ENCODE results near the gene SHOX. TPM values are rescaled to one million over a fixed set of nuclear protein-coding genes. Genes with fewer than 3 reads are reported as not detected.
"Not testable (repeated sequence)": the region's sequence is repeated elsewhere in the genome, so short reads cannot be mapped to it uniquely, and the experiment has no call there.

SHOX gene
- total RNA-seq, 1 experiment from 2014 or later: not detected

DNA sequence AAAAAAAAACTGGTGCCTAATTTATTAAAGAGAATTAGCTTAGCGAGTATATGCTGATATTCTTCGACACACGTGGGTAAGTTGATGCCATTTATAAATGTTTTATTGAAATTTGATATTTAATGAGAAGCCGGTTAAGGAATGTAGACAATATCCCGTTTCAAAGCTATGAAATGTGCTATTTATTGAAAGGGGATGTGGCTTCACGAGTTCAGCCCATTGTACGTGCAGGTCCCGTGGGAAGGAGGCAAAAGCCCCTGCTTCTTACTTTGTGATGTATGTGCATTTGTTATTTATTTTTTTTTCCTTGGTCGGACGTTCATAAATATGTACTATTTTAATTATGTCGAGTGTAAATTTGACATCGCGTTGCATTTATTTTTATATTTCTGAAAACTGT is 20.2 kb downstream of the SHOX start:
- H3K4me1 ChIP-seq (ENCODE audit: control insufficient read depth in 1 of 2, insufficient read depth in 2 of 2, low read length in 2 of 2): no peaks in the 10 kb centered on the region
- no peaks in the 10 kb centered on the region for H3K27me3 ChIP-seq (ENCODE audit: insufficient read depth, low read length)
- intact Hi-C loops (cut with micrococcal nuclease): no loop called here
- H3K9ac ChIP-seq (ENCODE audit: low read length): no peak overlapping the region
- ChIA-PET CTCF (no interaction called here), RAD21 (ENCODE audit: low non-redundant PET in 1 of 2, low total read pairs in 2 of 2, uncharacterized antibody in 2 of 2, unreplicated experiment in 2 of 2) (no interaction called here), POLR2A (no interaction called here)
- H2AFZ ChIP-seq (ENCODE audit: low read depth, low read length, poor library complexity, severe bottlenecking): no peak overlapping the region
- no peaks in the 10 kb centered on the region for H3K9me3 ChIP-seq (ENCODE audit: control insufficient read depth in 1 of 2, insufficient read depth in 1 of 2, low read depth in 1 of 2, low read length in 2 of 2)
- no TSS peak for BruUV-seq (replicated peaks)
- no peak overlapping the region for H3K4me2 ChIP-seq (ENCODE audit: low read length)
- no peaks in the 10 kb centered on the region for H3K9me2 ChIP-seq (ENCODE audit: insufficient read depth)
- H3K36me3 ChIP-seq (ENCODE audit: control insufficient read depth in 1 of 2, insufficient read depth in 2 of 2, low read length in 2 of 2): no peaks in the 10 kb centered on the region
- no peaks in the 10 kb centered on the region for H4K20me1 ChIP-seq (ENCODE audit: insufficient read depth)
- no peaks in the 10 kb centered on the region for H3K79me2 ChIP-seq (ENCODE audit: insufficient read depth, low read length)
- no peak for TF ChIP-seq EZH2 (IDR thresholded peaks at IDR 0.05)
- TF ChIP-seq POLR2A (IDR thresholded peaks at IDR 0.05; ENCODE audit: borderline replicate concordance, extremely low read depth, insufficient read depth, insufficient read length): no peak
- TF ChIP-seq ZFX (IDR thresholded peaks at IDR 0.05): no peak
- no peak for TF ChIP-seq EGR1 (IDR thresholded peaks at IDR 0.05; ENCODE audit: low read depth)
- no peak for TF ChIP-seq SIN3A (IDR thresholded peaks at IDR 0.05; ENCODE audit: low read depth)
- no peak overlapping the region for H3K27ac ChIP-seq (ENCODE audit: low read depth, low read length)
- ATAC-seq: no peak
- no peak for DNase-seq (ENCODE audit: low read depth, low spot score)
- H3K4me3 ChIP-seq (replicated peaks in 1 of 2; ENCODE audit: low read depth in 1 of 2, low read length in 2 of 2): no peak overlapping the region

DNA sequence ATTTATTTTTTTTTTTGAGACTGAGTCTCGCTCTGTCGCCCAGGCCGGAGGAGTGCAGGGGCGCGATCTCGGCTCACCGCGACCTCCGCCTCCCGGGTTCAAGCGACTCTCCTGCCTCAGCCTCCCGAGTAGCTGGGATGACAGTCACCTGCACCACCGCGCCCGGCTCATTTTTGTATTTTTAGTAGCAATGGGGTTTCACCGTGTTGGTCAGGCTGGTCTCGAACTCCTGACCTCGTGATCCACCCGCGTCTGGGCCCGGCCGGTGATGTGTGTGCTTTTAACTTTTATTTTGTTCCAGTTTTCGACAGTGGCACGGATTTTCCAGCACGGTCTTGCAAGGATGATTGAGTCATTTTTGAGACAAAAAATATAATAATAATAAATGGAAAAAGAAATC is 21.3 kb downstream of the SHOX start:
- H3K9ac ChIP-seq (ENCODE audit: low read length); H3K36me3 ChIP-seq (ENCODE audit: control insufficient read depth in 1 of 2, insufficient read depth in 2 of 2, low read length in 2 of 2); ATAC-seq; H3K27ac ChIP-seq (ENCODE audit: low read depth, low read length); H3K27me3 ChIP-seq (ENCODE audit: insufficient read depth, low read length); DNase-seq (ENCODE audit: low read depth, low spot score); H3K4me3 ChIP-seq (replicated peaks in 1 of 2; ENCODE audit: low read depth in 1 of 2, low read length in 2 of 2); H3K79me2 ChIP-seq (ENCODE audit: insufficient read depth, low read length); H3K4me2 ChIP-seq (ENCODE audit: low read length); intact Hi-C loops (cut with micrococcal nuclease); CTCF ChIA-PET; H2AFZ ChIP-seq (ENCODE audit: low read depth, low read length, poor library complexity, severe bottlenecking); H3K4me1 ChIP-seq (ENCODE audit: control insufficient read depth in 1 of 2, insufficient read depth in 2 of 2, low read length in 2 of 2); H4K20me1 ChIP-seq (ENCODE audit: insufficient read depth); H3K9me3 ChIP-seq (ENCODE audit: control insufficient read depth in 1 of 2, insufficient read depth in 1 of 2, low read depth in 1 of 2, low read length in 2 of 2); POLR2A ChIA-PET; BruUV-seq (replicated peaks); H3K9me2 ChIP-seq (ENCODE audit: insufficient read depth); RAD21 ChIA-PET (ENCODE audit: low non-redundant PET in 1 of 2, low total read pairs in 2 of 2, uncharacterized antibody in 2 of 2, unreplicated experiment in 2 of 2): not testable (repeated sequence)

- H4K20me1 ChIP-seq (ENCODE audit: insufficient read depth): no peaks in the 10 kb centered on the region
- ChIA-PET CTCF (no interaction called here), RAD21 (ENCODE audit: low non-redundant PET in 1 of 2, low total read pairs in 2 of 2, uncharacterized antibody in 2 of 2, unreplicated experiment in 2 of 2) (no interaction called here), POLR2A (no interaction called here)
- H3K4me2 ChIP-seq (ENCODE audit: low read length): no peak overlapping the region
- H3K4me1 ChIP-seq (ENCODE audit: control insufficient read depth in 1 of 2, insufficient read depth in 2 of 2, low read length in 2 of 2): no peaks in the 10 kb centered on the region
- no TSS peak for BruUV-seq (replicated peaks)
- intact Hi-C loops (cut with micrococcal nuclease): no loop called here
- no peaks in the 10 kb centered on the region for H3K79me2 ChIP-seq (ENCODE audit: insufficient read depth, low read length)
- H3K27ac ChIP-seq (ENCODE audit: low read depth, low read length): no peak overlapping the region
- H3K9me2 ChIP-seq (ENCODE audit: insufficient read depth): no peaks in the 10 kb centered on the region
- DNase-seq (ENCODE audit: low read depth, low spot score) (no peak), ATAC-seq (no peak)
- no peaks in the 10 kb centered on the region for H3K27me3 ChIP-seq (ENCODE audit: insufficient read depth, low read length)
- no peaks in the 10 kb centered on the region for H3K36me3 ChIP-seq (ENCODE audit: control insufficient read depth in 1 of 2, insufficient read depth in 2 of 2, low read length in 2 of 2)
- no peak overlapping the region for H3K4me3 ChIP-seq (replicated peaks in 1 of 2; ENCODE audit: low read depth in 1 of 2, low read length in 2 of 2)
- no peak overlapping the region for H2AFZ ChIP-seq (ENCODE audit: low read depth, low read length, poor library complexity, severe bottlenecking)
- no peaks in the 10 kb centered on the region for H3K9me3 ChIP-seq (ENCODE audit: control insufficient read depth in 1 of 2, insufficient read depth in 1 of 2, low read depth in 1 of 2, low read length in 2 of 2)
- no peak overlapping the region for H3K9ac ChIP-seq (ENCODE audit: low read length)
- TF ChIP-seq SIN3A (IDR thresholded peaks at IDR 0.05; ENCODE audit: low read depth): no peak
- TF ChIP-seq YY1 (IDR thresholded peaks at IDR 0.05; ENCODE audit: extremely low read depth, insufficient replicate concordance, low read depth, low read length): no peak
- TF ChIP-seq ELF1 (IDR thresholded peaks at IDR 0.05; ENCODE audit: borderline replicate concordance, low read depth): no peak
- TF ChIP-seq CEBPB (IDR thresholded peaks at IDR 0.05; ENCODE audit: low read depth): no peak
- no peak for TF ChIP-seq RAD21 (IDR thresholded peaks at IDR 0.05; ENCODE audit: low read depth)
- no peak for TF ChIP-seq SRF (IDR thresholded peaks at IDR 0.05; ENCODE audit: low read depth)
- TF ChIP-seq JUND (IDR thresholded peaks at IDR 0.05): no peak
- no peak for TF ChIP-seq SP1 (IDR thresholded peaks at IDR 0.05; ENCODE audit: low read depth)
- TF ChIP-seq, protein P1, sequence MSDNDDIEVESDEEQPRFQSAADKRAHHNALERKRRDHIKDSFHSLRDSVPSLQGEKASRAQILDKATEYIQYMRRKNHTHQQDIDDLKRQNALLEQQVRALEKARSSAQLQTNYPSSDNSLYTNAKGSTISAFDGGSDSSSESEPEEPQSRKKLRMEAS (IDR thresholded peaks at IDR 0.05): no peak
- no peak for TF ChIP-seq FOSL1 (IDR thresholded peaks at IDR 0.05; ENCODE audit: low read depth)
- no peak for TF ChIP-seq ZBTB33 (IDR thresholded peaks at IDR 0.05; ENCODE audit: extremely low read depth, insufficient replicate concordance, low read length)
- no peak for TF ChIP-seq EZH2phosphoT487 (IDR thresholded peaks at IDR 0.05; ENCODE audit: borderline replicate concordance)
- TF ChIP-seq ZFX (IDR thresholded peaks at IDR 0.05): no peak
- no peak for TF ChIP-seq EZH2 (IDR thresholded peaks at IDR 0.05)
- TF ChIP-seq EGR1 (IDR thresholded peaks at IDR 0.05; ENCODE audit: low read depth): no peak
Observed at GRCh38 chrX:652341-652741, 21.8 kb downstream of the SHOX start.
